OCI-LY3 (cell line): ENCODE data around the gene DCUN1D4.

Source experiments
- EZH2phosphoT487 ChIP-seq: fragments of 200-600 bp; shearing (Covaris generic); IDR thresholded peaks from 2 replicates; pipeline ENCODE4 v1.6.1; 2018; ENCODE audit warnings: antibody characterized with exemption, mixed run types, low read depth
- TF ChIP-seq, protein P1 (sequence below): fragments of 200-600, 300-600 bp; sonication (generic); IDR thresholded peaks from 2 replicates; pipeline ENCODE4 v1.5.1; 2014; ENCODE audit warnings: antibody characterized with exemption, low read length, low read depth

DNA sequence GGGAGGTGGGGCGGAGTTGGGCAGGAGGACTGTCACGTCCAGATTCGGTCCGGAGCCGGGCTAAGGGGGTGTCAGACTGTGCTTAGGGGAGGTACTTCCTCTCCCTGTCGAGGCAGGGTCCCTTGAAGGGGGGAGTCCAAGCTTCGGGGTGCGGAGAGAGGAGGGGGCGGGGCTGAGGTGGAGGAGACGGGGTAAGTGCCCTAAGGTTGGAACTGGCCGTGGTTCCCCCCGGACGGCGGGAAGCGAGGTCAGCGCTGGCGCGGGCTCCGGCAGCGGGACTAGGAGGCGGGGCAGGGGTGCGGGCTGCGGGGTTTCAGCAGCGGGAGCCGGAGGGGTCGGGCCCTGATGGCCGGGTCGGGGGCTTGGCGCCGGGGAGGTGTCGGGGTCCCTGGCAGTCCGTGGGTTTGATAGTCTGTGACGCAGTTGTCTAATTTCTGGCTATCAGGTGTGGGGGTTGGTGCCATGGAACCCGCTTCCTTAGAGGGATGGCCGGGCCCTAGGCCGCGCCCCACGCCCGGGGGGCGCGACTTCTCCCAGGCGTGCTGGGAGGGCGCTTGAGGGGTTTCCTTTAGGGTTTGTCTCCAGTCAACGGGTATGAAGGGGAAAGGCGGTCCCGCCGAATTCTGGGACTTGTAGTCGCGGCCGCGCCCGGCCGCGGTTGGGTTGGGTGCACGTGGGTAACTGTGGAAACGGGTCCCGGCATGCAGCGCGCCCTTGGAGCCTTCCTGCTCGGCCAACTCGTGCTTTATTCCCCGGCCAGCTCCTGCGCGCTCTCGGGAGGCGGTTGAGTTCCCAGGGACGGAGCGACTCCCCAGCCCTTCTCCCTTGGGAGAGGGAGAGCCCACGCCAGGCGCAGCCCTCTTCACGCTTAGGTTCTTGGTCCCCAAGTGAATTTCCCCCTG, 1.5 kb downstream of the DCUN1D4 start:
- TF ChIP-seq, protein P1, sequence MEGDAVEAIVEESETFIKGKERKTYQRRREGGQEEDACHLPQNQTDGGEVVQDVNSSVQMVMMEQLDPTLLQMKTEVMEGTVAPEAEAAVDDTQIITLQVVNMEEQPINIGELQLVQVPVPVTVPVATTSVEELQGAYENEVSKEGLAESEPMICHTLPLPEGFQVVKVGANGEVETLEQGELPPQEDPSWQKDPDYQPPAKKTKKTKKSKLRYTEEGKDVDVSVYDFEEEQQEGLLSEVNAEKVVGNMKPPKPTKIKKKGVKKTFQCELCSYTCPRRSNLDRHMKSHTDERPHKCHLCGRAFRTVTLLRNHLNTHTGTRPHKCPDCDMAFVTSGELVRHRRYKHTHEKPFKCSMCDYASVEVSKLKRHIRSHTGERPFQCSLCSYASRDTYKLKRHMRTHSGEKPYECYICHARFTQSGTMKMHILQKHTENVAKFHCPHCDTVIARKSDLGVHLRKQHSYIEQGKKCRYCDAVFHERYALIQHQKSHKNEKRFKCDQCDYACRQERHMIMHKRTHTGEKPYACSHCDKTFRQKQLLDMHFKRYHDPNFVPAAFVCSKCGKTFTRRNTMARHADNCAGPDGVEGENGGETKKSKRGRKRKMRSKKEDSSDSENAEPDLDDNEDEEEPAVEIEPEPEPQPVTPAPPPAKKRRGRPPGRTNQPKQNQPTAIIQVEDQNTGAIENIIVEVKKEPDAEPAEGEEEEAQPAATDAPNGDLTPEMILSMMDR = no peak
- TF ChIP-seq EZH2phosphoT487 = no peak
